T47D (cell line): ENCODE measurements around the gene SLC27A3.

Source experiments
- DNase-seq, 2 experiments: peaks; one replicate each; pipeline versions ENCODE4 v3.0.0 to v3.0.0-alpha.2; 2011 to 2012; ENCODE audit warnings: low read depth in 1 of 2, low spot score in 1 of 2
- JUND ChIP-seq: IDR thresholded peaks from 2 replicates; pipeline ENCODE4 v1.6.1; 2012; ENCODE audit warnings: low read depth
- in situ Hi-C: cut with HindIII; loops from 2 replicates; pipeline ENCODE4 v1.10.0; 2016; ENCODE audit warnings: low sequenced_read_pairs, low pct_unique_long_range_greater_than_20kb

SLC27A3 gene, protein sequence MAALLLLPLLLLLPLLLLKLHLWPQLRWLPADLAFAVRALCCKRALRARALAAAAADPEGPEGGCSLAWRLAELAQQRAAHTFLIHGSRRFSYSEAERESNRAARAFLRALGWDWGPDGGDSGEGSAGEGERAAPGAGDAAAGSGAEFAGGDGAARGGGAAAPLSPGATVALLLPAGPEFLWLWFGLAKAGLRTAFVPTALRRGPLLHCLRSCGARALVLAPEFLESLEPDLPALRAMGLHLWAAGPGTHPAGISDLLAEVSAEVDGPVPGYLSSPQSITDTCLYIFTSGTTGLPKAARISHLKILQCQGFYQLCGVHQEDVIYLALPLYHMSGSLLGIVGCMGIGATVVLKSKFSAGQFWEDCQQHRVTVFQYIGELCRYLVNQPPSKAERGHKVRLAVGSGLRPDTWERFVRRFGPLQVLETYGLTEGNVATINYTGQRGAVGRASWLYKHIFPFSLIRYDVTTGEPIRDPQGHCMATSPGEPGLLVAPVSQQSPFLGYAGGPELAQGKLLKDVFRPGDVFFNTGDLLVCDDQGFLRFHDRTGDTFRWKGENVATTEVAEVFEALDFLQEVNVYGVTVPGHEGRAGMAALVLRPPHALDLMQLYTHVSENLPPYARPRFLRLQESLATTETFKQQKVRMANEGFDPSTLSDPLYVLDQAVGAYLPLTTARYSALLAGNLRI

DNA sequence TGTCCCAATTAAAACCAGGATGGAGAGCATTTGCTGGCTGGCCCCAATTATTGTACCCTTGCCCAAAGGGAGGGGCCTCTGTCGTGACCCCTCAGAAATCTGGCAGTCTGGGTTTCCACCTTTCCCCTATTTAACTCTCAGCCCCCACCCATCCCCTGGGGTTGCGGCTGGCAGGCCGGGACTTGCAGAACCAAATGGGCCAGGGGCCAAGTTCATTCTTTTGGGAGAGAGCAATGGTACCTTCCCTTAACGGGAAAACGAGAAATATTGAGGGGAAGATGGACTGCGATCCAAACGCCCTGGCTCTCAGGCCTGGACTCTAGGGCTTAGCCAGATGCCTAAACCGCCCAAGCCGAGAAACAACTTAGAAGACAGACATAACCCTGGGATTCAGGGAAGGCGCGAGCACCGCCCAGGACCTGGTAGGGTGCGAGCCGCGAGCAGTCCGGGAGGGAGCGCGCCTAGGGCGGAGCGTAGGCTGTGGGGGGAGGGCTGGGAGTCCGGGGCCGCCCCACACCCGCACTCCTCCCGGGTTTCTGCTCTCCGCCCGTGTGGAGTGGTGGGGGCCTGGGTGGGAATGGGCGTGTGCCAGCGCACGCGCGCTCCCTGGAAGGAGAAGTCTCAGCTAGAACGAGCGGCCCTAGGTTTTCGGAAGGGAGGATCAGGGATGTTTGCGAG, at the start of gene SLC27A3:
Gene SLC27A3 (plus strand): TSS at position 628 of the 678 bp plus-strand sequence. CDS start 91 bp downstream, outside the sequence.
- in situ Hi-C loops: no loop called here
- TF ChIP-seq JUND: no peak
- no peak for DNase-seq

DNA sequence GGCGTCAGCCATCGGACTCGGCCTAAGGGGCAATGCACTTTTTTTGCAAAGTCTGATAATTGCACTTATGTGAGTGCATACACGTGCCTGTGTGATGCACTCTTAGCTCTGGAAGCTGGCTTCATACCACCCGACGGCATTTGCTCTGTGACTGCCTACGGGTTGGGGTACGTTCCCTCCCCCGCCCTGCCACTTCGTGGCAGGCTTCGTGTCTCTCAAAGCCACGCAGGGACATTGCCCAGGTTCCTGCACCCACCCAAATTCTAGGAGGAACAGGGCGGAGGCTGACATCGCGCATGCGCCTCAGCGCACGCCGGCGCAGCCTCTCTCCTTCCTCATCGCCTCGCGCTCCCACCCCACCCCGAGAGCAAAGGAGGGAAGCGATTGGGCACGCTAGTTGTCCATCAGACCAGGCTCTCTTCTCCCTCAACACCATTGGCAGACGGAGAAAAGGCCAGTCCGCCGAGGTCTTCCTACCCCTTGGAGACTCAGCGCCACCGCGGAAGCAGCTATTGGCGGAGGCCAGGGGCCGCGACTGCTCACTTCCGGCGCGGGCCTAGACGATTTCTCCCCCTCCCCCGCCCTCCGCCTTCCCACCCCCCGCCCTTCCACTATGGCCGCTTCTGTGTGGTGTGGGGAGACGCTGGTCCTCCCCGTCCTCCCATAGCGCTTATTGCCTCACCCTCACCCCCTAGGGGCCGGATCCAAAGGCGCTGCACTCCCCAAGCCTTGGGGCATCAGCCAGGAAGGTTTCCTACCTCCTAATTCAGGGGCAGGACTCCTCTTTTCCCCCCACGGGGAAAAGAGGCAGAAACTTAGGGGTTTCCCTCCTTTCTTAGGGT, 47.5 kb upstream of the SLC27A3 start, which contains the start of gene INTS3:
Gene INTS3 (plus strand): TSS at position 588 of the 842 bp plus-strand sequence. CDS start 585 bp downstream, outside the sequence.
- peak; percentile 98 to 100 for DNase-seq
- TF ChIP-seq JUND: no peak
- in situ Hi-C loops: no loop called here

DNA sequence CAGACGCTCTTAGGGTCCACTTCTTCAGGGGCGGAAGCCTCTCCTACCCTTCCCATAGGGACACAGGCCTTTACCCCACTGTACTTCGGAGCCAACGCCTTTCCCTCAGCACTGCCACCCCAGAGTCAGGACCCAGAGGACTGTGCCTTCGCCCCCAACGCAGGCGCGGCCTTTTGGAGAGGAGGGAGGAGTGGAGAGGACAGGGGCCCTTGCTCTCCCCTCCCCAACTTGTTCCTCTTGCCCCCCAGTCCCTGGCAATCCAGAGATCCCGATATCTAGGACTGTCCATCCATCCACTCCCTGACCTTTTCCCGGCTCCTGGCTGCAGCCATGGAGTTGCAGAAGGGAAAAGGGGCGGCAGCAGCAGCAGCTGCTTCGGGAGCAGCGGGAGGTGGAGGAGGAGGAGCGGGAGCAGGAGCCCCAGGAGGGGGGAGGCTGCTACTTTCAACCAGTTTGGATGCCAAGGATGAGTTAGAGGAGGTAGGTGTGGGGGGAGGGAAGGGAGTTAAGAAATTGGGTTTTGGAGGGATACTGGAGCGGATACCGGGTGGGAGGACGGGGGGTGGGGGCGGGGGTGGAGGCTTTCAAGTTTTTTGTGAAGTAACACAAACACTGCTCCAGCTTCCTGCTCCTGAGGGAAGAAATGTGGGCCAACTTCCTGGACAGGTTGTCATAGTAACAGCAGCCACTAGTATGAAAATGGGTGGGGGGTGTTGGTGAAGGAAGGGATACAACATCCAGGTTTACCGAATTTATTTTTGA, 46.7 kb upstream of the SLC27A3 start:
- DNase-seq: peak; percentile 30 to 55
- no peak for TF ChIP-seq JUND
- in situ Hi-C loops: no loop called here

DNA sequence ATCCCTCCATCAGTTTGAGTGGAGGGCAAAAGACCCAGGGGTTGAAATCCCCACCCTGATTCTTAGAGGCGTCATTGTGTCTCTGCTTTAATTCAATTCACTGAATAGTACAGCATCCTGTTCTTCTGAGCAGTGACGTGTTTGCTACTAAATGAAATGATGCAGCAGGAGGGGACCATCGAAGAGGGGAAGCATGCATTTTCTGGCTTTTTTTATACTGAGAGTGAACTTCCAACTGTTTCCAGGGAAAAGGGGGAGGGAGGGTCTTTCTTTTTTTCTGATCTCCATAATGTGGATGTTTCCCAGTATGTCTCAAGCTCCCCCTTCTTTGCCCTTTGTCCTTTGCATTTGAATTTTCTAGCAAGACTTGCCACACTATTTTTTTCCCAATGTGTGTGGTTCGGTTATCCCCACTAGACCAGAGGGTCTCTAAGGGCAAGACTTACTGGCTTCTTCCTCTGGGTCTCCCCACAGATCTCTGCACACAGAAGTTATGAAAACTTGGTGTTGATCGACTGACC, 44.7 kb upstream of the SLC27A3 start:
- no peak for TF ChIP-seq JUND
- in situ Hi-C loops: no loop called here
- DNase-seq: no peak

DNA sequence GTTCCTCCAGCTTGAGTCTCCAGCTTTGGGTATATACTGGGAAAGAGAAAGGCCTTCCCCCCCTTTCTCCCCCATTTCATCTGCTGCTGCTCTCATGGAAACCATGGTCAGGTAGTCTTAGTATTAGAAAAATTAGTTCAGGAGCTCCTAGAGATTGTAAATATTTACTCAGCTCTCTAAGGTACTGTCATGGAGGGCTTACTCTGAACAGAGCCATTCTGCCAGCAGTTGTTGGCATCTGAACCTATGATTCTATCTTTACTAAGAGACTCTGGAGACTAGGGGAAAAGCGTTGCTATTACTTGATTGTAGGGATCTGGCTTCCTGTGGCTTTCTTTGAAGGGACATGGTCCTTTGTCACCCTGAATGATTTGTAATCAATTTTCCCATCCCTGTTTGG, 41.2 kb upstream of the SLC27A3 start:
- in situ Hi-C loops: no loop called here
- TF ChIP-seq JUND: no peak
- no peak for DNase-seq

DNA sequence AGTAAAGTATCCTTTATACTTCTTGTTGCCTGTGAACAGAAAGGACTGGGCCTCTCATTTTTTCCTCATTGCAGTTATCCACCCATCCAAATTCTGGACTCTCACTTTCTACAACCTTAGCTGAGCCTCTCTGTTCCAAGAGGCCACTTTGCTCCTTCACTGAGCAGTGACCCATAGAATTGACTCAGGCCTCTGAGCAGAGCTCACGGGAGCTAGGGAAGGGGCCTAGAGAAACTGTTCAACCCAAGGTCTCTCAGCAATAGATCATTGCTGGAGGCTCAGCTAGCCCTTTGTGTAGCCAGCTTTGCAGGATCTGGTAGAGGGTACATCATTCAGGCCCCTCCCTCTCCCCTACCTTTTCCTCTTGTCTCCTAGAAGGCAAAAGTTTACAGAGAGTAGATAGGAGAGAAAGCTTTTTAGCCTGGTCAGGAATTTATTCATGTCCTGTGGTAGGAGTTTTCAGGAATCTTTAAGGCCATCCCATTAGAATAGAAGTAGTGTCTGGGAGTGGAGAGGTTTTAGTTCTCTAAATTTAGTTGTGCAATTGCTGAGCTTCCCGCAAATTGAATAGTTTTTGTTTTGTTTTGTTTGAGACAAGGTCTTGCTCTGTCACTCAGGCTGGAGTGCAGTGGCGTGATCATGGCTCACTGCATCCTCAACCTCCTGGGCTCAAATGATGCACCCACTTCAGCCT, 40.7 kb upstream of the SLC27A3 start:
- no peak for TF ChIP-seq JUND
- in situ Hi-C loops: no loop called here
- no peak for DNase-seq

DNA sequence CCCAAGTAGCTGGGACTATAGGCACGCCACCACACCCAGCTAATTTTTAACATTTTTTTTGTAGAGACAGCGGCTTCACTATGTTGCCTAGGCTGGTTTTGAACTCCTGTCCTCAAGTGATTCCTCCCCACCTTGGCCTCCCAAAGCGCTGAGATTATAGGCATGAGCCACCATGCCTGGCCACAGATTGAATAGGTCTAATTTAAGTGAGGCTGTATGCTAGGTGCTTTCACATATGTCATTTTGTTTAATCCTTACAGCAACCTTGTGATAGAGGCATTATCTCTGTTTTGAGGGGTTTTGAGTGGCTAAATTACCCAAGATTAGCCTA, 40.2 kb upstream of the SLC27A3 start:
- no peak for TF ChIP-seq JUND
- DNase-seq: no peak
- in situ Hi-C loops: no loop called here

DNA sequence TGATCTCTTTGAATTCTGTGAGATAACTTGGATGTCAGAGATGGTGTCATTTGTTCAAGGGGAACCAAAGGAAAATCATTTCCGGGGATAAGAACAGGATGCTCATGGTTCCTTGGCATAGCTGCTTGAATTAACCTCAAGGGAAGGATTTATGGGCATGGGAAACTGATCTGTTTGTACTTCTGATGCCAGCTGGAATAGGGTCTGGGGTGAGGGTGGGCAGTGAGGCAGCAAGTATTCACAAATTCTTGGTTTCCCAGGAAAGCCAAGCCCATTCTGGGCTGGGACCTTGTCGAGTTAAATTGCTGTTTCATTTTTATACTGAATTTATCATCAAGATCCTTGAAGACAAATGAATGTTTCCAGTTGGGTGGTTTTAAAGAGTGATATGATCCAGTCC, 33.2 kb upstream of the SLC27A3 start:
- no peak for TF ChIP-seq JUND
- no peak for DNase-seq
- in situ Hi-C loops: no loop called here

DNA sequence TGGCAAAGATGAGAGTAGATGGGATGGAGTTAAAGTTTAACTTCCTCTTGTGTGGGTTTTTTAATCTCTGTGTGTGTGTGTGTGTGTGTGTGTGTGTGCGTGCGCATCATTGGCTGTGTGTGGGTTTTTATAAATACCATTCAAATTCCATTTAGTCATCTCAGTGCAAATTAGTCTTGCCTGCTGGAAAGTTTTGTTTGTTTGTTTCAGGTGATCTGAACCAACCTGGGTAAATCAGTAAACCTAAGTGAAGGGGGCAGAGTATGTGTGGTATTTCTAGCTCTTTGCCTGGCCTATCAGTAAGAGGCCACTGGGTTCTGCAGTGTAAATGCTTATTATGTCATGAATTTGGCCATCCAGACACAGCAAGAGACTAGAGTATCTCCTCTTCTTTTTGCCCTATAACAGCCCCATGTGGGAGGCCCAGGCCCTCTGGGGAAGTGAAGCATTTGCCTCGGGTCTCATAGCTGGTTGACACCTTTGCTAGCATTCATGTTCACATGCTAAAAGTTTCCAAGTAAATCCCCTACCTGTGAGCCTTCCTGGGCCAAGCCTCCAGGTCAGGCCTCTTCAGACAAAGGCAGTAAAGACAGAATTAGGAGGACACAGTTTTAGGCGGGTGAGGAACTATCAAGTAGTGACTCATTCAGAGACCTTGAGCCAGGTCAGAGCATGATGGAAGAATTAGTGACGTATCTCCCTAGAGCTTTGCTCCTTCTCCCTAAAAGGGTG, 32.6 kb upstream of the SLC27A3 start:
- no peak for DNase-seq
- no peak for TF ChIP-seq JUND
- in situ Hi-C loops: no loop called here

DNA sequence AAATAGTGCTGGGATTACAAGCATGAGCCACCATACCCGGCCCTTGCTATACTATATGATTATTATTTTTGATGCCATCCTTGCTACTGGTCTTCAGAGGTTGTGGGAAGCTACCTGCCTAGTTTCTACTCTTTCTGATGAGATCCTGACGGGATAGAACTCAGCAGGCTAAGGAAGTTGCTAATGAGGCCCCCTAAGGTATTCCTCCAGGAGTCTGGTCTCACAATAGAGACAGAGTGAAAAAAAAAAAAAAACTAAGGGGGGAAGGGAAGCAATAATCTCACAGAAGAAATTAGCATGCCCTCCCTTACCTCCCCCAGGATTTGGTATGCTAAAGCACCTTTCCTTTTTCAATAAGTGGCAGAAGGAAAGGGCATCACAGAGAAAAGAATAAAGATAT, 29.8 kb upstream of the SLC27A3 start:
- no peak for DNase-seq
- TF ChIP-seq JUND: no peak
- in situ Hi-C loops: no loop called here
